ENCODE results near the gene CYP3A7.
"Not testable (repeated sequence)": the region's sequence is repeated elsewhere in the genome, so short reads cannot be mapped to it uniquely, and the experiment has no call there.

GRCh38 chr7:99746915-99747314, 11.9 kb upstream of the CYP3A7 start:
- TF ChIP-seq, protein P1, sequence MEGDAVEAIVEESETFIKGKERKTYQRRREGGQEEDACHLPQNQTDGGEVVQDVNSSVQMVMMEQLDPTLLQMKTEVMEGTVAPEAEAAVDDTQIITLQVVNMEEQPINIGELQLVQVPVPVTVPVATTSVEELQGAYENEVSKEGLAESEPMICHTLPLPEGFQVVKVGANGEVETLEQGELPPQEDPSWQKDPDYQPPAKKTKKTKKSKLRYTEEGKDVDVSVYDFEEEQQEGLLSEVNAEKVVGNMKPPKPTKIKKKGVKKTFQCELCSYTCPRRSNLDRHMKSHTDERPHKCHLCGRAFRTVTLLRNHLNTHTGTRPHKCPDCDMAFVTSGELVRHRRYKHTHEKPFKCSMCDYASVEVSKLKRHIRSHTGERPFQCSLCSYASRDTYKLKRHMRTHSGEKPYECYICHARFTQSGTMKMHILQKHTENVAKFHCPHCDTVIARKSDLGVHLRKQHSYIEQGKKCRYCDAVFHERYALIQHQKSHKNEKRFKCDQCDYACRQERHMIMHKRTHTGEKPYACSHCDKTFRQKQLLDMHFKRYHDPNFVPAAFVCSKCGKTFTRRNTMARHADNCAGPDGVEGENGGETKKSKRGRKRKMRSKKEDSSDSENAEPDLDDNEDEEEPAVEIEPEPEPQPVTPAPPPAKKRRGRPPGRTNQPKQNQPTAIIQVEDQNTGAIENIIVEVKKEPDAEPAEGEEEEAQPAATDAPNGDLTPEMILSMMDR (IDR thresholded peaks at IDR 0.05) = not testable (repeated sequence)
- not testable (repeated sequence) for TF ChIP-seq SIN3A (IDR thresholded peaks at IDR 0.05; ENCODE audit: borderline replicate concordance, insufficient read depth, low read depth, low read length); POLR2AphosphoS5 (IDR thresholded peaks at IDR 0.05; ENCODE audit: low read depth, low read length); REST (IDR thresholded peaks at IDR 0.05; ENCODE audit: insufficient read depth in 1 of 2, low read depth in 2 of 2, low read length in 1 of 2)

Data from Panc1 (cell line).